H1 (cell line): Measurements from ENCODE around the gene ZNF764. TPM values are rescaled to one million over a fixed set of nuclear protein-coding genes. Genes with fewer than 3 reads are reported as not detected.
A peak's percentile ranks its signal among the peaks of the same experiment; 100 is the strongest.

Source experiments
- CTCF ChIA-PET: fragments of 300-600 bp; sonication (Branson Sonifier 250); formaldehyde crosslinking; loops from one replicate; lab custom pipeline; 2021; ENCODE audit not compliant: partially characterized antibody; lab: Charles Lee
- POLR2A ChIA-PET: fragments of 300-600 bp; sonication (Branson Sonifier 250); formaldehyde crosslinking; loops from one replicate; lab custom pipeline; 2021; ENCODE audit warnings: inconsistent platforms; ENCODE audit not compliant: partially characterized antibody; lab: Charles Lee
- DNase-seq, 2 experiments: peaks; one replicate each; pipeline versions ENCODE4 v3.0.0 to v3.0.0-alpha.2; 2010 to 2022; ENCODE audit warnings: low spot score in 2 of 2, low read depth in 1 of 2, mixed read lengths in 1 of 2
- FAIRE-seq: peaks from 2 replicates; lab custom pipeline; 2011; peaks lifted over from hg19 to GRCh38; lab: Jason Lieb, UNC
- H2AFZ ChIP-seq: 2 replicates; pipeline ENCODE4 v1.8.1; 2012; ENCODE audit warnings: low read length, inconsistent platforms
- H2AK5ac ChIP-seq: 2 replicates; pipeline ENCODE4 v1.6.1; 2013; ENCODE audit warnings: low read depth, low read length
- H2BK120ac ChIP-seq: replicated peaks from 2 replicates; pipeline ENCODE3; 2013; ENCODE audit warnings: low read depth, low read length, inconsistent platforms
- H2BK12ac ChIP-seq: 2 replicates; pipeline ENCODE4 v1.6.1; 2013; ENCODE audit warnings: low read depth, low read length
- H2BK15ac ChIP-seq: 2 replicates; pipeline ENCODE4 v1.6.1; 2013; ENCODE audit warnings: low read length
- H2BK20ac ChIP-seq: 2 replicates; pipeline ENCODE4 v1.6.1; 2013; ENCODE audit warnings: low read length
- H2BK5ac ChIP-seq: 2 replicates; pipeline ENCODE4 v1.6.1; 2013; ENCODE audit warnings: low read depth, low read length
- H3K14ac ChIP-seq: 2 replicates; pipeline ENCODE4 v1.6.1; 2013; ENCODE audit warnings: inconsistent platforms; ENCODE audit not compliant: insufficient read length
- H3K18ac ChIP-seq: 2 replicates; pipeline ENCODE4 v1.6.1; 2013; ENCODE audit warnings: low read length; ENCODE audit errors: extremely low read depth
- H3K23ac ChIP-seq: 2 replicates; pipeline ENCODE4 v1.6.1; 2013; ENCODE audit warnings: inconsistent platforms; ENCODE audit not compliant: insufficient read length
- H3K23me2 ChIP-seq: 2 replicates; pipeline ENCODE4 v1.6.1; 2013; ENCODE audit warnings: low read depth, low read length
- H3K27ac ChIP-seq: 2 replicates; pipeline ENCODE4 v1.6.1; 2011; ENCODE audit warnings: low read depth, low read length, inconsistent platforms
- H3K27me3 ChIP-seq, 4 experiments: replicated peaks in 1 of 4; 1 replicate in 1 of 4; 2 replicates in 3 of 4; pipeline versions ENCODE4 v1.6.1 to v1.8.1; 2011 to 2013; ENCODE audit warnings: low read length in 3 of 4, mild to moderate bottlenecking in 3 of 4, inconsistent platforms in 2 of 4, mixed read lengths in 2 of 4, moderate library complexity in 1 of 4; ENCODE audit not compliant: control insufficient read depth in 3 of 4, insufficient read depth in 3 of 4; ENCODE audit errors: extremely low read depth in 1 of 4
- H3K36me3 ChIP-seq, 4 experiments: 2 replicates each; pipeline versions ENCODE4 v1.6.1 to v1.8.1; 2011 to 2013; ENCODE audit warnings: mild to moderate bottlenecking in 4 of 4, low read length in 3 of 4, moderate library complexity in 2 of 4, control low read depth in 1 of 4, inconsistent platforms in 1 of 4; ENCODE audit not compliant: insufficient read depth in 4 of 4, control insufficient read depth in 2 of 4
- H3K4ac ChIP-seq: replicated peaks from 2 replicates; pipeline ENCODE3; 2013; ENCODE audit warnings: low read length, low read depth, mixed read lengths, inconsistent platforms; ENCODE audit not compliant: insufficient read length
- H3K4me1 ChIP-seq, 4 experiments: replicated peaks in 1 of 4; 1 replicate in 1 of 4; 2 replicates in 3 of 4; pipeline versions ENCODE4 v1.6.1 to v1.8.1; 2011 to 2013; ENCODE audit warnings: low read length in 3 of 4, inconsistent platforms in 2 of 4, mixed read lengths in 1 of 4; ENCODE audit not compliant: insufficient read depth in 4 of 4, control insufficient read depth in 3 of 4
- H3K4me2 ChIP-seq, 2 experiments: 2 replicates each; pipeline versions ENCODE4 v1.6.1 to v1.8.1; 2011 to 2013; ENCODE audit warnings: low read depth in 2 of 2, low read length in 2 of 2, control low read depth in 1 of 2, inconsistent platforms in 1 of 2, mild to moderate bottlenecking in 1 of 2; ENCODE audit not compliant: insufficient read depth in 1 of 2
- H3K4me3 ChIP-seq, 4 experiments: fragments of 200-600, 300-600 bp in 1 of 4; sonication (generic), shearing (Covaris generic), sonication (Bioruptor Twin) in 1 of 4; 2 replicates each; pipeline versions ENCODE4 v1.5.1 to v1.8.1; 2011 to 2016; ENCODE audit warnings: low read length in 4 of 4, low read depth in 3 of 4, control low read depth in 2 of 4, inconsistent platforms in 2 of 4, mild to moderate bottlenecking in 2 of 4, mixed read lengths in 1 of 4, moderate library complexity in 1 of 4; ENCODE audit not compliant: insufficient read depth in 2 of 4; ENCODE audit errors: extremely low read depth in 1 of 4
- H3K56ac ChIP-seq: replicated peaks from 2 replicates; pipeline ENCODE3; 2013; ENCODE audit warnings: low read depth, mild to moderate bottlenecking, mixed read lengths, low read length, inconsistent platforms; ENCODE audit not compliant: insufficient read length
- H3K79me1 ChIP-seq: 2 replicates; pipeline ENCODE4 v1.6.1; 2013; ENCODE audit warnings: low read depth, low read length, control low read depth
- H3K79me2 ChIP-seq, 2 experiments: 2 replicates each; pipeline versions ENCODE4 v1.6.1 to v1.8.1; 2012 to 2013; ENCODE audit warnings: low read length in 2 of 2, mild to moderate bottlenecking in 2 of 2, inconsistent platforms in 1 of 2; ENCODE audit not compliant: insufficient read depth in 2 of 2, control insufficient read depth in 1 of 2
- H3K9ac ChIP-seq, 4 experiments: replicated peaks in 1 of 4; 1 replicate in 1 of 4; 2 replicates in 3 of 4; pipeline versions ENCODE4 v1.6.1 to v1.8.1; 2011 to 2013; ENCODE audit warnings: low read depth in 3 of 4, low read length in 3 of 4, control low read depth in 2 of 4, mild to moderate bottlenecking in 2 of 4, moderate library complexity in 2 of 4, inconsistent platforms in 1 of 4; ENCODE audit errors: extremely low read depth in 1 of 4
- H3K9me3 ChIP-seq, 2 experiments: 2 replicates each; pipeline versions ENCODE4 v1.6.1 to v1.8.1; 2012 to 2013; ENCODE audit warnings: mild to moderate bottlenecking in 2 of 2, moderate library complexity in 2 of 2, control low read depth in 1 of 2, inconsistent platforms in 1 of 2, low read depth in 1 of 2, low read length in 1 of 2, mixed read lengths in 1 of 2; ENCODE audit not compliant: insufficient read depth in 2 of 2
- H4K20me1 ChIP-seq, 2 experiments: replicated peaks in 1 of 2; 2 replicates each; pipeline versions ENCODE3 to v1.8.1; 2011 to 2013; ENCODE audit warnings: inconsistent platforms in 2 of 2, low read length in 2 of 2, mild to moderate bottlenecking in 1 of 2; ENCODE audit not compliant: insufficient read depth in 2 of 2, control insufficient read depth in 1 of 2
- H4K5ac ChIP-seq: 2 replicates; pipeline ENCODE4 v1.6.1; 2013; ENCODE audit warnings: low read length, low read depth, mixed read lengths, inconsistent platforms; ENCODE audit not compliant: insufficient read length
- H4K8ac ChIP-seq: 2 replicates; pipeline ENCODE4 v1.8.0; 2013; ENCODE audit warnings: mild to moderate bottlenecking, moderate library complexity, low read length, inconsistent platforms; ENCODE audit not compliant: insufficient read depth; ENCODE audit errors: extremely low read depth
- H4K91ac ChIP-seq: replicated peaks from 2 replicates; pipeline ENCODE3; 2013; ENCODE audit warnings: low read length, mixed read lengths, inconsistent platforms; ENCODE audit not compliant: insufficient read length
- ATF3 ChIP-seq: IDR thresholded peaks from 2 replicates; pipeline ENCODE4 v1.6.1; 2011; ENCODE audit warnings: low read depth, mild to moderate bottlenecking, low read length; ENCODE audit not compliant: insufficient read depth
- CHD2 ChIP-seq: IDR thresholded peaks from 2 replicates; pipeline ENCODE4 v1.6.1; 2012; ENCODE audit warnings: low read length, improper control_type of control experiment
- E2F6 ChIP-seq: IDR thresholded peaks from 2 replicates; pipeline ENCODE4 v1.6.1; 2012; ENCODE audit warnings: inconsistent platforms
- GTF2F1 ChIP-seq: IDR thresholded peaks from 2 replicates; pipeline ENCODE4 v1.6.1; 2012; ENCODE audit warnings: low read depth, low read length, improper control_type of control experiment, borderline replicate concordance
- JUN ChIP-seq: IDR thresholded peaks from 2 replicates; pipeline ENCODE4 v1.6.1; 2011; ENCODE audit warnings: low read depth, mild to moderate bottlenecking, improper control_type of control experiment, low read length
- NANOG ChIP-seq: IDR thresholded peaks from 2 replicates; pipeline ENCODE4 v1.6.1; 2011; ENCODE audit warnings: low read length, low read depth, mild to moderate bottlenecking, inconsistent platforms; ENCODE audit not compliant: insufficient read depth, poor library complexity, severe bottlenecking
- POLR2AphosphoS5 ChIP-seq: IDR thresholded peaks from 2 replicates; pipeline ENCODE4 v1.6.1; 2011; ENCODE audit warnings: low read depth, low read length
- RNF2 ChIP-seq: fragments of 200-900, 300-1000 bp; sonication (generic); IDR thresholded peaks from 2 replicates; pipeline ENCODE4 v1.7.1; 2016; ENCODE audit warnings: borderline replicate concordance, low read depth, mild to moderate bottlenecking, antibody characterized with exemption, low read length; ENCODE audit not compliant: poor library complexity, severe bottlenecking; ENCODE audit errors: missing control alignments
- SP4 ChIP-seq: IDR thresholded peaks from 2 replicates; pipeline ENCODE4 v1.6.1; 2012; ENCODE audit warnings: low read length, inconsistent platforms
- YY1 ChIP-seq: IDR thresholded peaks from 2 replicates; pipeline ENCODE4 v1.6.1; 2011; ENCODE audit warnings: low read depth, mild to moderate bottlenecking, low read length
- WGBS, 2 experiments: shearing (Covaris generic) in 1 of 2; methylation state at CpG; one replicate each; pipeline versions ENCODE4 v1.1.6 to v1.1.7; 2013 to 2015; ENCODE audit warnings: low lambda C conversion rate in 2 of 2, mixed read lengths in 2 of 2, inconsistent platforms in 1 of 2, low coverage in 1 of 2, missing lambda C conversion rate in 1 of 2; ENCODE audit not compliant: insufficient replicate concordance in 2 of 2, insufficient coverage in 1 of 2, insufficient read length in 1 of 2; ENCODE audit errors: extremely low coverage in 1 of 2, missing lambda C conversion rate in 1 of 2; 5-methylcytosine and 5-hydroxymethylcytosine counted together
- polyA plus RNA-seq, 7 experiments: library from polyadenylated mRNA; depleted of rRNA in 3 of 7; stranded (reverse) in 5 of 7; unstranded in 2 of 7; fragments of >200 nt in 5 of 7; fragments of 200-250 nt in 2 of 7; gene quantifications; 1 replicate in 5 of 7; 2 replicates in 1 of 7; 4 replicates in 1 of 7; pipeline versions ENCODE4 v1.2.1 to v1.2.3, GENCODE V29; 2011 to 2013; ENCODE audit warnings: missing spikeins in 2 of 7, mixed read lengths in 2 of 7
- total RNA-seq: library from RNA; stranded (reverse); fragmentation: NEBNext Ultra II Directional; extraction: Animal tissue kit (Norgen Biotek cat#: 25700); gene quantifications from 2 replicates; pipeline ENCODE4 v1.2.1, GENCODE V29; 2021

ZNF764 gene
- total and polyA plus RNA-seq, 2 of the 8 experiments (the other 6 are each of a cell fraction or from before 2014, with no cell fraction given): 5.7 to 7.7 TPM

- no peaks in the 10 kb centered on the region for H3K79me1 ChIP-seq
- CTCF ChIA-PET: interaction anchor here (0.8 to 1.4 kb wide), 3 partner anchors 19 to 89 kb away, joined by 3 to 5 read pairs (median 3); partner anchors contain the start of gene ZNF764
- H2BK120ac ChIP-seq: no peak overlapping the region
- H3K56ac ChIP-seq: no peak overlapping the region
- no peak overlapping the region for H2BK20ac ChIP-seq
- no peak overlapping the region for H3K9ac ChIP-seq
- no peak overlapping the region for H4K5ac ChIP-seq
- no peaks in the 10 kb centered on the region; a peak in 1 of 4 replicates for H3K79me2 ChIP-seq
- H3K27ac ChIP-seq: no peak overlapping the region
- H3K4me3 ChIP-seq: no peak overlapping the region
- no peak overlapping the region for H4K91ac ChIP-seq
- H3K36me3 ChIP-seq: no peaks in the 10 kb centered on the region
- no peaks in the 10 kb centered on the region for H3K9me3 ChIP-seq
- FAIRE-seq (no peak), DNase-seq (no peak)
- no peak overlapping the region for H4K8ac ChIP-seq
- no peak overlapping the region for H2AK5ac ChIP-seq
- H3K23ac ChIP-seq: no peak overlapping the region
- H3K4me1 ChIP-seq: peaks cover 7 to 27% (median 17%) of the 10 kb centered on the region in 4 experiments
- H3K4me2 ChIP-seq: no peak overlapping the region
- no peaks in the 10 kb centered on the region for H4K20me1 ChIP-seq
- H3K23me2 ChIP-seq: peaks cover 7% of the 10 kb centered on the region
- H3K18ac ChIP-seq: peak overlapping the region; percentile 48
- H2AFZ ChIP-seq: no peak overlapping the region
- no peak overlapping the region for H2BK5ac ChIP-seq
- 87% methylated on average over 7 of the region's 8 CpGs; no CpG with 5 or more reads in 1 of the 2 experiments for WGBS, 2 experiments
- H3K27me3 ChIP-seq: no peaks in the 10 kb centered on the region
- POLR2A ChIA-PET: interaction anchor here (0.8 to 1.2 kb wide), 4 partner anchors 11 to 71 kb away, joined by 3 to 4 read pairs (median 3); partner anchors contain the start of genes ZNF689 and ZNF764
- H2BK12ac ChIP-seq: 0 out of 2 replicates have a peak overlapping the region, but pooled peaks have one; percentile 39
- H3K4ac ChIP-seq: no peak overlapping the region
- H2BK15ac ChIP-seq: no peak overlapping the region; the same call in 1 of the 2 replicates
- no peak overlapping the region for H3K14ac ChIP-seq
- TF ChIP-seq JUN (no peak), E2F6 (no peak), CHD2 (no peak), POLR2AphosphoS5 (no peak), NANOG (no peak), YY1 (no peak), ATF3 (no peak), RNF2 (no peak), GTF2F1 (no peak), SP4 (no peak)
Observed at GRCh38 chr16:30539000-30539964, 18.9 kb downstream of the ZNF764 start.
